ENCODE data around the gene ITGA5.

ITGA5 gene

DNA sequence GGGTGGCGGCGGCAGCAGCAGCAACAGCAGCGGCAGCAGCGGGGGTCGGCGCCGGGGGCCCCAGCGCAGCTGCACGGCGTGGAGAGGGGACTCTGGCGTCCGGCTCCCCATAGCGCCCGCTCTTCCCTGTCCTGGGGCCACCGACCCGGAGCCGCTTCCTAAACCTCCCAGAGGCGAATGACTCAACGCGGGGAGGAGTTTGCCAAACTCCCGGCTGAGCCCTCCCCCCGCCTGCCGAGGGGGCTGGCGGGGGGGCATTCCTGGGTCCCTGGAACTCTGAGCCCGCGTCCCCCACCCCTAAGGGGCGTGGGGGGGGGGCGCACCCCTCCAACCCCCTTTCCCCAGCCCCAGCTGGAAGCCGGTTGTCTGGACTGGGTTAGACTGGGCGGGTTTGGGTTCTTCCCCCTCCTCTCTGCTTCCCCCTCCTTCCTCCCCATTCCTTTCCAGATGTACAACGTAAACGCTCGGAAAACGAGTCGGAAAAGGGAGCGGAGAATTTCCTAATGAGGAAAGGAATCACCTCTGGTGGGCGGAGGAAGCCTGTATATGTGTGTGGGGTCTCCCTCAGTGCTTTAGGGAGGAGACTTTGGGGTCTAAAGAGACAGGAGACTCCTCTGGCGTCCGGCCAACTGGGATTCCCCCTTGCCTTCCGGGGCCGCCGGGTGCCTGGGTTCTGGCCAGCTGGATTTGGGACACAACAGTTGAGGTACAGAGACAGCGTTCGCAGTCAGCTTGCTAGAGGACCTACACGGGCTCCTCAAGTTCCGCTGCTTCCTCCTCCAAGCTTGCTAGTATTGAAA is at the start of gene ITGA5:
Gene ITGA5, minus strand, starts transcription at position 179 of the 800 bp plus-strand sequence. Its CDS starts 68 bp downstream, at position 111.
- Histone ChIP-seq H3K27ac (peak within 1 kb of the TSS; percentile 89 to 93), H3K4me3 (peak within 1 kb of the TSS; percentile 93)
- TF ChIP-seq, protein P1, sequence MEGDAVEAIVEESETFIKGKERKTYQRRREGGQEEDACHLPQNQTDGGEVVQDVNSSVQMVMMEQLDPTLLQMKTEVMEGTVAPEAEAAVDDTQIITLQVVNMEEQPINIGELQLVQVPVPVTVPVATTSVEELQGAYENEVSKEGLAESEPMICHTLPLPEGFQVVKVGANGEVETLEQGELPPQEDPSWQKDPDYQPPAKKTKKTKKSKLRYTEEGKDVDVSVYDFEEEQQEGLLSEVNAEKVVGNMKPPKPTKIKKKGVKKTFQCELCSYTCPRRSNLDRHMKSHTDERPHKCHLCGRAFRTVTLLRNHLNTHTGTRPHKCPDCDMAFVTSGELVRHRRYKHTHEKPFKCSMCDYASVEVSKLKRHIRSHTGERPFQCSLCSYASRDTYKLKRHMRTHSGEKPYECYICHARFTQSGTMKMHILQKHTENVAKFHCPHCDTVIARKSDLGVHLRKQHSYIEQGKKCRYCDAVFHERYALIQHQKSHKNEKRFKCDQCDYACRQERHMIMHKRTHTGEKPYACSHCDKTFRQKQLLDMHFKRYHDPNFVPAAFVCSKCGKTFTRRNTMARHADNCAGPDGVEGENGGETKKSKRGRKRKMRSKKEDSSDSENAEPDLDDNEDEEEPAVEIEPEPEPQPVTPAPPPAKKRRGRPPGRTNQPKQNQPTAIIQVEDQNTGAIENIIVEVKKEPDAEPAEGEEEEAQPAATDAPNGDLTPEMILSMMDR (IDR thresholded peaks at IDR 0.05) = no peak
- peak; percentile 90 for DNase-seq (ENCODE audit: low spot score)

DNA sequence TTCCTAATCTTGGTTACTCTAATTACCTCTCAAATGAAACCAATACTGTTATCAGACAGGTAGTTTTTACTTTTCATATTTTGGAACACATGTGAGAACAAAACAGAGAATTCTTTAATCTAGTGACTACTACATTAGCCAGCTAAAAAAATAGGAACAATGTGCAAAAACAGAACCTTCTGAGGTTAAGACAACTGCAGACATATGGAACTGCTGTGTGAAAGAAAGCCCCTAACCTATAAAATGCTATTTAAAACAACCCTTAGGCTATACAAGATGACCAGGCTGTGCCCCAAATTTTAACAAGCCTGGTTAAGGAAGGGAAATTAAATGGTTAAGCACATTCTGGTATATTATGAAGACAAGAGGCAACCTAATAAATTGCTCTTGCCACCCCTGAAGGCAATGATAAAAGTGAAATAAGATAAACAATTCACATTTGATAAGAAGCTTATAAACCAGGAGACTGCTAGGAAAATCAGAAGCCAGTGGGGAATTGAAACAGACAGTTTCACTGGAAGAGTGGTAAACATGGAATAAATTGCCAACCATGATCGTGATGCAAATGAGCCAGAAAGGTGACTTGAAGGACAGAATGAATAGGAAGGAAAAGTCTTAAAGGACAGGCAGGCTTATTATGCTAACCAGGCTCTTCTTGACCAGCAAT is 46.9 kb upstream of the ITGA5 start:
- DNase-seq (ENCODE audit: low spot score) = no peak
- Histone ChIP-seq H3K27ac (no peak overlapping the region), H3K4me3 (no peak overlapping the region)
- TF ChIP-seq, protein P1 (IDR thresholded peaks at IDR 0.05) = no peak

DNA sequence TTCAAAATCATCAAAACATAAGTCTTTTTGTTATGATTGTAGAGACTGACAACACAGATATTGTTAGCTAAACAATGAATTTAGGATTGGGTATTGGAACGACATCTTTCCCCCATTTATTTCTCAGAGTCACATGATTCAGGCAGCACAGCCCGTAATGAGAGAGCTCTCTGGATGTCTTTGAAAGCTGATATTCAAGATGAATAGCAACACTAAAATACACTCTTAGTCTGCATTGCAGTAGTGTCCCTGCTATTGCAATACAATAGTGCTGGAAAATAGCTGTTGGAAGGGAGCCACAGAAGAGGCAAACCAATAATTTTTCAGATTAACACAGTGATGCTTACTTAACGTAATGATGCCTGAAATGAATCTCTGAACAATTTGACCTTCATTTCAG is 44.4 kb upstream of the ITGA5 start:
- TF ChIP-seq, protein P1 (IDR thresholded peaks at IDR 0.05) = no peak
- Histone ChIP-seq H3K4me3 (no peak overlapping the region), H3K27ac (no peak overlapping the region)
- no peak for DNase-seq (ENCODE audit: low spot score)

GRCh38 chr12:54463034-54463433 is 44.0 kb upstream of the ITGA5 start:
- DNase-seq (ENCODE audit: low spot score) = no peak
- Histone ChIP-seq H3K4me3 (no peak overlapping the region), H3K27ac (no peak overlapping the region)
- TF ChIP-seq, protein P1 (IDR thresholded peaks at IDR 0.05) = no peak

DNA sequence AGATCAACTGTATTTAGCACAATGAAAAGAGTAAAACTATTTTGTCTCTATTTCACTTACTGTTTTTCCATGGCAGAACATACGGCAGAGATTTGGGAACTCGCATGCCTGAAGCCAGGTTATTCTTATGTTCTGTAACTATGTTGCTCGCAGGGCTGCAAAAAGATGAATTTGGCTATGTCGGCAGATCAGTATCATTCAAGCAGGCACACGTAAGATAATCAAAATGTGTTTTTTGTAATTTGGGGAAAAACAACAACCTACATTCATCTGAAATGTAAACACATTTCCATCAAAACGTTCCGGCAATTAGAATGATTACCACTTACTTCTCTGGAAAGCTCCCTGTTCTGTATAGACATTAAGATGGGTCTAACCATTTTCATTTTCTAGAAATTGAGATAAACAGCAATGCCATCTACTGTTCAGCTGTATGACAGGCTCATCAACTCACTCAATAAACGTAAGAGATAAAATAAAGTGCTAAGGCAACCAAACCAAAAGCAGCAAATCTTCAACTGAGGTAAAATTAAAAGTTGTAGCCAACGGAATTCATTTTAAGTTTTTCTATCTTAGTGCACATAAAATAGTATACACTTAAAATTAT is 41.4 kb upstream of the ITGA5 start:
- no peak overlapping the region for H3K4me3 ChIP-seq
- TF ChIP-seq, protein P1 (IDR thresholded peaks at IDR 0.05) = no peak
- no peak overlapping the region for H3K27ac ChIP-seq

GRCh38 chr12:54459355-54459754 is 40.3 kb upstream of the ITGA5 start:
- no peak for DNase-seq (ENCODE audit: low spot score)
- TF ChIP-seq, protein P1 (IDR thresholded peaks at IDR 0.05) = no peak
- no peak overlapping the region for H3K27ac ChIP-seq
- no peak overlapping the region for H3K4me3 ChIP-seq

More for the DNA sequence above, 41.4 kb upstream of the ITGA5 start:
- no peak for DNase-seq (ENCODE audit: low spot score)

All from coronary artery (tissue), 2 donors.